Measurements from ENCODE around the gene DTWD1. TPM values are rescaled to one million over a fixed set of nuclear protein-coding genes. Genes with fewer than 3 reads are reported as not detected.

Gene DTWD1
- total and polyA plus RNA-seq, 2 of the 4 experiments (the other 2 are of a cell fraction), result 19.9 to 20.1 TPM

- H2BK5ac ChIP-seq (ENCODE audit: low read depth, low read length, poor library complexity, severe bottlenecking), result peak overlapping the region; percentile 42
- POLR2A ChIA-PET (ENCODE audit: unreplicated experiment), result no interaction called here
Observed at GRCh38 chr15:49644364-49644794, 23.5 kb downstream of the DTWD1 start.

More at GRCh38 chr15:49644364-49644794, 23.5 kb downstream of the DTWD1 start:
- Histone ChIP-seq H3K18ac (ENCODE audit: low read depth, low read length) (peak overlapping the region; percentile 89; the same call in 1 of the 2 replicates), H2BK120ac (ENCODE audit: low read depth, low read length) (peak overlapping the region; percentile 11; the same call in 1 of the 2 replicates), H3K23ac (ENCODE audit: low read depth, low read length) (no peak overlapping the region), H3K27me3 (ENCODE audit: control insufficient read depth, insufficient read depth, low read length) (no peaks in the 10 kb centered on the region), H3K9me3 (ENCODE audit: control insufficient read depth, insufficient read depth, low read length) (no peaks in the 10 kb centered on the region), H2AK9ac (replicated peaks; ENCODE audit: low read depth, low read length, poor library complexity) (no peak overlapping the region), H3K36me3 (ENCODE audit: control insufficient read depth, insufficient read depth, low read length) (peaks cover 10% of the 10 kb centered on the region), H4K20me1 (ENCODE audit: insufficient read depth, low read length) (no peaks in the 10 kb centered on the region), H2AFZ (replicated peaks; ENCODE audit: low read length, poor library complexity) (no peak overlapping the region), H3K9ac (ENCODE audit: low read depth, low read length) (no peak overlapping the region), H2BK15ac (ENCODE audit: low read depth, low read length) (0 out of 3 replicates have a peak overlapping the region, but pooled peaks have one; percentile 41), H2AK5ac (ENCODE audit: low read depth, low read length) (no peak overlapping the region), H3K4me3 (ENCODE audit: insufficient read depth, low read depth, low read length) (no peak overlapping the region), H3K4me2 (ENCODE audit: low read depth, low read length) (peak overlapping the region; percentile 44; the same call in 1 of the 2 replicates), H3K4ac (ENCODE audit: low read depth, low read length) (0 out of 2 replicates have a peak overlapping the region, but pooled peaks have one; percentile 1), H2BK20ac (ENCODE audit: low read depth, low read length) (0 out of 2 replicates have a peak overlapping the region, but pooled peaks have one; percentile 36), H4K8ac (ENCODE audit: low read depth in 2 of 2, low read length in 2 of 2) (no peak overlapping the region), H4K5ac (ENCODE audit: low read depth, low read length) (peak overlapping the region; percentile 82; the same call in 1 of the 2 replicates), H3K4me1 (ENCODE audit: control insufficient read depth, insufficient read depth, low read length) (peaks cover 12% of the 10 kb centered on the region), H3K56ac (ENCODE audit: extremely low read depth, insufficient read depth, low read length) (no peak overlapping the region), H4K91ac (ENCODE audit: insufficient read depth, low read depth, low read length) (peak overlapping the region; percentile 4), H3K27ac (ENCODE audit: insufficient read depth, low read length) (peak overlapping the region; percentile 28; the same call in 1 of the 2 replicates), H3K79me1 (ENCODE audit: low read depth in 1 of 2, low read length in 2 of 2) (peaks cover 6 to 17% of the 10 kb centered on the region in 2 experiments; a peak in 2 of 4 replicates), H3K14ac (replicated peaks; ENCODE audit: low read depth, low read length) (0 out of 2 replicates have a peak overlapping the region, but pooled peaks have one; percentile 20), H3K9me1 (ENCODE audit: insufficient read depth, low read length) (peaks cover 2% of the 10 kb centered on the region; the same call in 1 of the 2 replicates)
- DNase-seq, result peak; percentile 54
- ATAC-seq (ENCODE audit: low read depth), result no peak
- no TSS peak for BruUV-seq (replicated peaks)
- WGBS, 2 experiments (ENCODE audit: extremely low coverage in 2 of 2, insufficient read length in 1 of 2), result no CpG with 5 or more reads among the region's 1 CpG
- intact Hi-C loops (cut with micrococcal nuclease), result no loop called here
- CTCF ChIA-PET, result no interaction called here
- in situ Hi-C loops (cut with MboI; ENCODE audit: low sequenced_read_pairs), result no loop called here
- dilution Hi-C loops (cut with HindIII; ENCODE audit: low sequenced_read_pairs, unreplicated experiment), result no loop called here
- TF ChIP-seq MAFK (IDR thresholded peaks at IDR 0.05; ENCODE audit: low read depth, low read length) (no peak), CEBPB (IDR thresholded peaks at IDR 0.05; ENCODE audit: low read depth, low read length) (no peak), RAD21 (IDR thresholded peaks at IDR 0.05; ENCODE audit: low read length) (no peak), MXI1 (IDR thresholded peaks at IDR 0.05; ENCODE audit: borderline replicate concordance, low read depth, low read length) (no peak)
- TF ChIP-seq, protein P1, sequence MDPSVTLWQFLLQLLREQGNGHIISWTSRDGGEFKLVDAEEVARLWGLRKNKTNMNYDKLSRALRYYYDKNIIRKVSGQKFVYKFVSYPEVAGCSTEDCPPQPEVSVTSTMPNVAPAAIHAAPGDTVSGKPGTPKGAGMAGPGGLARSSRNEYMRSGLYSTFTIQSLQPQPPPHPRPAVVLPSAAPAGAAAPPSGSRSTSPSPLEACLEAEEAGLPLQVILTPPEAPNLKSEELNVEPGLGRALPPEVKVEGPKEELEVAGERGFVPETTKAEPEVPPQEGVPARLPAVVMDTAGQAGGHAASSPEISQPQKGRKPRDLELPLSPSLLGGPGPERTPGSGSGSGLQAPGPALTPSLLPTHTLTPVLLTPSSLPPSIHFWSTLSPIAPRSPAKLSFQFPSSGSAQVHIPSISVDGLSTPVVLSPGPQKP (IDR thresholded peaks at IDR 0.05; ENCODE audit: borderline replicate concordance, low read depth, low read length), result no peak
